PC-3 (cell line): ENCODE measurements around the gene PBX3.

Experiments used
- CTCF ChIP-seq: fragments of 300-600 bp; sonication (generic); conservative IDR thresholded peaks from 2 replicates; pipeline ENCODE4 v1.5.1; 2017; ENCODE audit warnings: antibody characterized with exemption, low read depth, mild to moderate bottlenecking, low read length
- EZH2 ChIP-seq: fragments of 300-600 bp; sonication (generic); IDR thresholded peaks from one replicate; pipeline ENCODE4 v1.6.1; 2017; ENCODE audit warnings: antibody characterized with exemption, mild to moderate bottlenecking, low read length; ENCODE audit not compliant: unreplicated experiment
- EZH2phosphoT487 ChIP-seq: fragments of 300-600 bp; sonication (generic); IDR thresholded peaks from 2 replicates; pipeline ENCODE4 v1.6.1; 2018; ENCODE audit warnings: mild to moderate bottlenecking, antibody characterized with exemption, low read length, borderline replicate concordance

GRCh38 chr9:125996791-125997190, 249.6 kb downstream of the PBX3 start:
- TF ChIP-seq EZH2, result no peak
- TF ChIP-seq CTCF, result no peak
- TF ChIP-seq EZH2phosphoT487, result no peak
